K562 (cell line): ENCODE data around the gene GABRA6.

Experiments
- AFF4 ChIP-seq: sonication (generic); formaldehyde crosslinking; IDR thresholded peaks from 2 replicates; pipeline ENCODE4 v1.8.0; 2023; ENCODE audit warnings: mild to moderate bottlenecking, missing genetic modification reagents
- CBX3 ChIP-seq, 2 experiments: IDR thresholded peaks; 1 replicate in 1 of 2; 2 replicates in 1 of 2; pipeline ENCODE4 v1.6.1; 2012; ENCODE audit warnings: inconsistent platforms in 2 of 2, low read length in 2 of 2, borderline replicate concordance in 1 of 2, control low read depth in 1 of 2
- CHD7 ChIP-seq: fragments of 200-600 bp; sonication (generic); IDR thresholded peaks from one replicate; pipeline ENCODE4 v1.6.1; 2012; ENCODE audit warnings: mild to moderate bottlenecking, low read depth, low read length, inconsistent platforms
- CTCF ChIP-seq, 3 experiments: IDR thresholded peaks in 2 of 3; conservative IDR thresholded peaks in 1 of 3; 2 replicates each; pipeline ENCODE4 v1.5.1; 2011 to 2012; ENCODE audit warnings: low read length in 3 of 3, mild to moderate bottlenecking in 3 of 3, control low read depth in 2 of 3, improper control_type of control experiment in 1 of 3, inconsistent platforms in 1 of 3, low read depth in 1 of 3, mixed read lengths in 1 of 3, moderate library complexity in 1 of 3; ENCODE audit not compliant: insufficient read depth in 2 of 3
- EZH2 ChIP-seq: IDR thresholded peaks from 2 replicates; pipeline ENCODE4 v1.6.1; 2012; ENCODE audit warnings: low read depth, mild to moderate bottlenecking, inconsistent platforms, low read length, borderline replicate concordance
- MAFG ChIP-seq: fragments of 450-650 bp; conservative IDR thresholded peaks from 2 replicates; pipeline ENCODE4 v1.6.1; 2016; ENCODE audit warnings: missing genetic modification characterization, missing compliant biosample characterization
- MAX ChIP-seq: sonication (generic); formaldehyde crosslinking; IDR thresholded peaks from 2 replicates; pipeline ENCODE4 v1.9.0; 2022; ENCODE audit warnings: mild to moderate bottlenecking, missing genetic modification reagents
- MBD1 ChIP-seq: fragments of 250-450 bp; sonication (Bioruptor Pico); IDR thresholded peaks from 2 replicates; pipeline ENCODE4 v1.8.0; 2022; ENCODE audit warnings: inconsistent platforms
- MECOM ChIP-seq: fragments of 250-450 bp; sonication (Bioruptor Pico); IDR thresholded peaks from 2 replicates; pipeline ENCODE4 v1.8.0; 2022; ENCODE audit warnings: inconsistent platforms
- MYC ChIP-seq, 2 experiments: fragments of 250-450 bp in 1 of 2; sonication (Bioruptor Pico) in 1 of 2; IDR thresholded peaks; 2 replicates each; pipeline versions ENCODE4 v1.5.1 to v1.6.1; 2012 to 2021; ENCODE audit warnings: low read depth in 2 of 2, borderline replicate concordance in 1 of 2, improper control_type of control experiment in 1 of 2, low read length in 1 of 2, mild to moderate bottlenecking in 1 of 2, moderate library complexity in 1 of 2
- RFX5 ChIP-seq: IDR thresholded peaks from 2 replicates; pipeline ENCODE4 v1.6.1; 2011; ENCODE audit warnings: low read depth, mild to moderate bottlenecking, improper control_type of control experiment, low read length
- ZNF121 ChIP-seq: sonication (generic); formaldehyde crosslinking; conservative IDR thresholded peaks from 2 replicates; pipeline ENCODE4 v1.8.0; 2022; ENCODE audit warnings: missing genetic modification reagents
- ZNF764 ChIP-seq: fragments of 250-450 bp; sonication (Bioruptor Pico); IDR thresholded peaks from 2 replicates; pipeline ENCODE4 v1.4.0; 2020; ENCODE audit warnings: low read depth, mild to moderate bottlenecking, moderate library complexity

GRCh38 chr5:161740433-161740832 lies 54.9 kb downstream of the GABRA6 start:
- no peak for TF ChIP-seq ZNF764 (CRISPR knock-in tag)
- no peak for TF ChIP-seq AFF4 (CRISPR knock-in tag)
- no peak for TF ChIP-seq MYC (IDR thresholded peaks at IDR 0.05; ENCODE audit: low read depth, low read length)
- no peak for TF ChIP-seq MYC (CRISPR knock-in tag; IDR thresholded peaks at IDR 0.05; ENCODE audit: borderline replicate concordance, low read depth)
- TF ChIP-seq ZNF121 (CRISPR knock-in tag): no peak
- no peak for TF ChIP-seq MECOM (CRISPR knock-in tag)
- TF ChIP-seq MAFG (tag): no peak
- no peak for TF ChIP-seq CTCF (IDR thresholded peaks at IDR 0.05 in 2 of 3, conservative IDR thresholded peaks at IDR 0.05 in 1 of 3; ENCODE audit: insufficient read depth in 2 of 3, low read depth in 1 of 3, low read length in 3 of 3)
- TF ChIP-seq RFX5: no peak
- no peak for TF ChIP-seq MAX
- no peak for TF ChIP-seq EZH2
- no peak for TF ChIP-seq CHD7
- no peak for TF ChIP-seq MBD1 (CRISPR knock-in tag)
- TF ChIP-seq CBX3 (IDR thresholded peaks at IDR 0.05; ENCODE audit: borderline replicate concordance in 1 of 2, low read length in 2 of 2): no peak
